Colonic mucosa (tissue), 4 donors: ENCODE measurements around the gene CRAMP1. TPM values are rescaled to one million over a fixed set of nuclear protein-coding genes. Genes with fewer than 3 reads are reported as not detected.

ENCODE experiments used
- DNase-seq: peaks from one replicate; pipeline ENCODE4 v3.0.0-alpha.2; 2020
- H3K27ac ChIP-seq: fragments of 200-600 bp; one replicate; pipeline ENCODE4 v1.8.0; 2021
- H3K27me3 ChIP-seq: fragments of 200-600 bp; one replicate; pipeline ENCODE4 v1.8.0; 2021
- H3K36me3 ChIP-seq: fragments of 200-600 bp; one replicate; pipeline ENCODE4 v1.8.0; 2021
- H3K4me1 ChIP-seq: fragments of 200-600 bp; one replicate; pipeline ENCODE4 v1.8.0; 2021; ENCODE audit warnings: mild to moderate bottlenecking
- H3K4me3 ChIP-seq: fragments of 200-600 bp; one replicate; pipeline ENCODE4 v1.8.0; 2021
- H3K9ac ChIP-seq, 2 donors: one replicate each; pipeline ENCODE4 v1.7.0; 2013; ENCODE audit warnings: control low read depth in 2 of 2, low read depth in 2 of 2, low read length in 2 of 2
- H3K9me3 ChIP-seq: fragments of 200-600 bp; one replicate; pipeline ENCODE4 v1.8.0; 2021
- intact Hi-C: fragments of 100-400 bp; cut with DNase I; formaldehyde crosslinking; loops from one replicate; pipeline ENCODE4 v1.14.1; 2022
- total RNA-seq, 2 donors: library from RNA; stranded (reverse); fragmentation: NEBNext Ultra II Directional in 1 of 2; extraction: Animal tissue kit (Norgen Biotek cat#: 25700) in 1 of 2; gene quantifications; one replicate each; pipeline ENCODE4 v1.2.1, GENCODE V29; 2021
- TF ChIP-seq, protein P1 (sequence below): fragments of 200-600 bp; IDR thresholded peaks from one replicate; pipeline ENCODE4 v1.8.0; 2022; ENCODE audit warnings: antibody characterized with exemption, mild to moderate bottlenecking
- donor health status: healthy.
- donor health status: DM: no; HTN: no; CAD: no.
- donor health status: DM: no; HTN: no; CAD: no.

CRAMP1 gene
- total RNA-seq, 2 donors from 2014 or later, result 13.6 to 17.1 TPM

DNA sequence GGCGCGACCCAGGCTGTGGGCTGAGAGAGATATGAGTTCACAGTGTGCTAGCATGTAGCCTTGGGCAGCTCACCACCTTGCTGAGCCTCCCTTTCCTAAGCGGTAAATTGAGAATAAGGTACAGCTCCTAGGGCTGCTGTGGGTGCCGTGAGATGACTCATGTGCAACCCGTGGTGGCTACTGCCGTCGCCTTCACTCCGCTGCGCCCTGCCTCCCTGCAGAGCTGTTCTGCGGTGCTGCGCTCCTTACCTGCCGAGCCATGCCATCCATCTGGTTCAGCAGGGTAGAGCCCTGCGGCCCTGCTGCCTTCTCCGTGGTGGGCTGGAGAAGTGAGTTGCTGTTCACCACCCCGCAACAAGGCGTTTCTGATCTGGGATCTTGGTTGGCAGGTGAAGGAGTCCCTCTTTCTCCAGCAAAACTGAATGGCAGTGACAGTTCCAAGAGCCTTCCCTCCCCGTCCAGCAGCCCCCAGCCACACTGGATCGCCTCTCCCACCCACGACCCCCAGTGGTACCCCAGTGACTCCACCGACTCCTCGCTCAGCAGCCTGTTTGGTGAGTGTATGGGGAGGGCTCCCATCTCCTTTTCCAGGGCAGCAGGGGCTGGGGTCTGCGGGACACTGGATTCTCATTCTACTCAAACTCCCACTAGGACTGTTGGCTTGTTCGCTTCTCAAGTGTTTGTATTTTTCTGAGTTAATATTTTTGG lies 56.6 kb downstream of the CRAMP1 start:
- no peak overlapping the region for H3K4me3 ChIP-seq
- no peaks in the 10 kb centered on the region for H3K9me3 ChIP-seq
- no peak for DNase-seq
- H3K9ac ChIP-seq, result no peak overlapping the region
- H3K27ac ChIP-seq, result no peak overlapping the region
- no peaks in the 10 kb centered on the region for H3K4me1 ChIP-seq
- intact Hi-C loops, result no loop called here
- no peaks in the 10 kb centered on the region for H3K27me3 ChIP-seq
- H3K36me3 ChIP-seq, result peaks cover 12% of the 10 kb centered on the region
- TF ChIP-seq, protein P1, sequence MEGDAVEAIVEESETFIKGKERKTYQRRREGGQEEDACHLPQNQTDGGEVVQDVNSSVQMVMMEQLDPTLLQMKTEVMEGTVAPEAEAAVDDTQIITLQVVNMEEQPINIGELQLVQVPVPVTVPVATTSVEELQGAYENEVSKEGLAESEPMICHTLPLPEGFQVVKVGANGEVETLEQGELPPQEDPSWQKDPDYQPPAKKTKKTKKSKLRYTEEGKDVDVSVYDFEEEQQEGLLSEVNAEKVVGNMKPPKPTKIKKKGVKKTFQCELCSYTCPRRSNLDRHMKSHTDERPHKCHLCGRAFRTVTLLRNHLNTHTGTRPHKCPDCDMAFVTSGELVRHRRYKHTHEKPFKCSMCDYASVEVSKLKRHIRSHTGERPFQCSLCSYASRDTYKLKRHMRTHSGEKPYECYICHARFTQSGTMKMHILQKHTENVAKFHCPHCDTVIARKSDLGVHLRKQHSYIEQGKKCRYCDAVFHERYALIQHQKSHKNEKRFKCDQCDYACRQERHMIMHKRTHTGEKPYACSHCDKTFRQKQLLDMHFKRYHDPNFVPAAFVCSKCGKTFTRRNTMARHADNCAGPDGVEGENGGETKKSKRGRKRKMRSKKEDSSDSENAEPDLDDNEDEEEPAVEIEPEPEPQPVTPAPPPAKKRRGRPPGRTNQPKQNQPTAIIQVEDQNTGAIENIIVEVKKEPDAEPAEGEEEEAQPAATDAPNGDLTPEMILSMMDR, result no peak

DNA sequence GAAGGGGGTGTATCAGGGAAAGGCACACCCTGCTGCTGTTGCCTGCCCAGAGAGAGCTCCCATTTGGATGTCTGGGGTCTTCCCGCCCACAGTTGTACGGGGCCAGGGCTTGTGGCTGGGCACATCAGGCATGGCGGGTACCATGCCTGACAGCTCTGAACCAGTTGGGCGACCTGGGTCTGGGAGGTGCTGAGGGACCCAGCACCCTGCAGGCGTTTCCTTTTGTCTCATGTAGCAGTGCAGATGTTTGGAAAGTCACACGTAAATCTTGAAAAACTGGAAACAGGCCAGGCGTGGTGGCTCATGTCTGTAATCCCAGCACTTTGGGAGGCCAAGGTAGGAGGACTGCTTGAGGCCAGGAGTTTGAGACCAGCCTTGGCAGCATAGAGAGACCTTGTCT lies 57.5 kb downstream of the CRAMP1 start:
- Histone ChIP-seq H3K27ac (no peak overlapping the region), H3K9me3 (no peaks in the 10 kb centered on the region), H3K4me1 (no peaks in the 10 kb centered on the region), H3K27me3 (no peaks in the 10 kb centered on the region), H3K4me3 (no peak overlapping the region), H3K9ac (no peak overlapping the region), H3K36me3 (peaks cover 18% of the 10 kb centered on the region)
- TF ChIP-seq, protein P1, result no peak
- intact Hi-C loops, result no loop called here
- DNase-seq, result no peak

DNA sequence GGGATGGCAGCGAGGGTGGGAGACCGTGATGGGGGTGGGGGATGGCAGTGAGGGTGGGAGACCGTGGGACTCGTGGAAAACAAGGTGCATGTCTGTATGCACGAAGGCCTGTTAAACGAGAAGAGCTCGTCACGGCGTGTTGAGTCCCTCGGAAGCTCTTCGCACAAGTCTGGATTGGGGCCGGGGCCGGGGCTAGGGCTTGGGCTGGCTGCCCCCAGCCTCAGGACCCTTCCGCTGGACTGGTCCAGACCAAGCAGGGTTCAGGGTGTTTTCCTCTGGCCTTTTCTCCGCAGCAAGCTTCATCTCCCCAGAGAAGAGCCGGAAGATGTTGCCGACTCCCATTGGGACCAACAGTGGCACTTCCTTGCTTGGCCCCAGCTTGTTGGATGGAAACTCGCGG lies 58.2 kb downstream of the CRAMP1 start:
- no peak for DNase-seq
- Histone ChIP-seq H3K4me3 (no peak overlapping the region), H3K4me1 (no peaks in the 10 kb centered on the region), H3K27ac (no peak overlapping the region), H3K27me3 (no peaks in the 10 kb centered on the region), H3K36me3 (peaks cover 18% of the 10 kb centered on the region), H3K9me3 (no peaks in the 10 kb centered on the region), H3K9ac (no peak overlapping the region)
- TF ChIP-seq, protein P1, result no peak
- intact Hi-C loops, result no loop called here

DNA sequence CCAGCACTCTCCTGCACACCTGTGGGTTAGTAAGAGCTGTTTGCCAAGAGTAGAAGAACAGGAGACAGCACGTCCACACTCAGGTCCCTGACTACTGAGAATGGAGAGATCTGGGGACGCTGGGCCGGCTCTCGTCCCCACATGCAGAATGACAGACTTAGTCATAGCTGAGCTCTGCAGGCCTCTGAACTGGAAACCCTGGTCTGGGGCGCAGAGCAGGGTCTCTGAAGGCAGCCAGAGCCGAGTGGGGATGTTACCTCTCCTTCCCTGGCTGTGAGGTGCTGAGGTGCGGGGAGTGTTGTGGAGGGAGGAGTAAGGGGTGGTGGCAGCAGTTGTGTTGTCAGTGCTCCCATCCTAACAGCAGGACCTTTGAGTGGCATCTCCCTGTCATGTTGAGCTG lies 58.7 kb downstream of the CRAMP1 start:
- H3K4me1 ChIP-seq, result no peaks in the 10 kb centered on the region
- H3K9me3 ChIP-seq, result no peaks in the 10 kb centered on the region
- H3K36me3 ChIP-seq, result peaks cover 18% of the 10 kb centered on the region
- TF ChIP-seq, protein P1, result no peak
- intact Hi-C loops, result no loop called here
- no peak overlapping the region for H3K9ac ChIP-seq
- no peak overlapping the region for H3K27ac ChIP-seq
- DNase-seq, result no peak
- H3K27me3 ChIP-seq, result no peaks in the 10 kb centered on the region
- no peak overlapping the region for H3K4me3 ChIP-seq

DNA sequence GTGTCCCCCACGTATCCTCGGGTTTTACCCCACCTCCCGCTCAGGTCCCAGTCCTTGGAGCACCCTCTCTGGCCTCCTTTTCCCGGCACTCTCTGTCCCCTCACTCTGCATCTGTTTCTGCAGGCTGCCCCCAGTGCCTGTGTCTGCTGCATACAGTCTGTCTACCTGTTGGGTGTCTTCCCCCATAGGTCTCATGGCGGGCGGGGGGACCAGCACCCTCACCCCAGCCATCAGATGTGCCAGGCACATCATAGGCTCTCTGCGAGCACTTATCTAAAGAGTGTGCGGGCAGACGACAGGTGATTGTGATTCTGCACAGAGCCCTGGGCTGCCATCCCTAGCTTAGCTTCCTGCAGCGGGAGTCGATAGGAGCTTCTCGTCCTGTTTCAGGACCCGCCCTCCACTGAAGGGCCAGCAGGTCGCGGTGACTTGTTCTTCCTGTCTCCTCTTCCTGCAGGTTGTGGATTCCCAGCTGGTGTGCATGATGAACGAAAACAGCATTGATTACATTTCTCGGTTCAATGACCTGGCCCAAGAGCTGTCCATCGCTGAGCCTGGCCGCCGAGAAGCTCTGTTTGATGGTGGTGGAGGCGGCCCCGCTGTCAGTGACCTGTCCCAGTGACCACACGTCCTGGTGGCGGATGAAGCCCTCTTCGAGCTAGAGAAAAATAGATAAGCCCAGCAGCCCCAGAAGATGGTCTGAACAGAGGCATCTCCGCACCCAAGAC lies 61.4 kb downstream of the CRAMP1 start:
- Histone ChIP-seq H3K27me3 (no peaks in the 10 kb centered on the region), H3K27ac (no peak overlapping the region), H3K4me3 (no peak overlapping the region), H3K4me1 (no peaks in the 10 kb centered on the region), H3K9ac (no peak overlapping the region), H3K9me3 (no peaks in the 10 kb centered on the region), H3K36me3 (peaks cover 9% of the 10 kb centered on the region)
- no peak for DNase-seq
- intact Hi-C loops, result no loop called here
- TF ChIP-seq, protein P1, result no peak
